ENCODE measurements around the gene SPATA13. TPM values are rescaled to one million over a fixed set of nuclear protein-coding genes. Genes with fewer than 3 reads are reported as not detected.

SPATA13 gene
- polyA plus RNA-seq, 1 experiment: 12.0 TPM

GRCh38 chr13:24356270-24356669 lies 195.8 kb downstream of the SPATA13 start:
- peaks cover 5% of the 10 kb centered on the region for H3K27me3 ChIP-seq (ENCODE audit: control insufficient read depth, insufficient read depth, low read length)
- H3K4me3 ChIP-seq (ENCODE audit: low read depth, low read length): no peak overlapping the region
- no peaks in the 10 kb centered on the region; the same call in 1 of the 2 replicates for H3K9me3 ChIP-seq (ENCODE audit: control insufficient read depth, insufficient read depth, low read length)
- DNase-seq (ENCODE audit: low read depth, low spot score): no peak
- POLR2A ChIA-PET: no interaction called here
- CTCF ChIA-PET: no interaction called here
- H3K27ac ChIP-seq (ENCODE audit: low read depth, low read length): no peak overlapping the region
- TF ChIP-seq CTCF (IDR thresholded peaks at IDR 0.05; ENCODE audit: low read depth, low read length): no peak

Small RNA genes within 50 kb of the gene (small RNA-seq; reads per million reads assigned to genes)
- 2.4 reads per million for gene MIR2276 (ENCODE audit: insufficient read length, low read depth)

Other genes starting within 250 kb of the SPATA13 start
- 0.11 and 0.20 TPM in 2 replicates for gene C1QTNF9, start 148.9 kb downstream of the SPATA13 start, polyA plus RNA-seq (2011; rRNA removed)

Measured in AG04450 (cell line).